Keratinocyte (primary cell): Measurements from ENCODE around the gene MC1R. TPM values are rescaled to one million over a fixed set of nuclear protein-coding genes. Genes with fewer than 3 reads are reported as not detected.

Experiments
- DNase-seq: peaks from one replicate; pipeline ENCODE4 v3.0.0-alpha.2; 2011; ENCODE audit warnings: low read depth, missing footprints, low spot score
- FAIRE-seq: peaks from 2 replicates; lab custom pipeline; 2011; peaks lifted over from hg19 to GRCh38; lab: Jason Lieb, UNC
- H2AFZ ChIP-seq: 2 replicates; pipeline ENCODE4 v1.6.0; 2012; ENCODE audit warnings: low read length, control low read depth, inconsistent platforms; ENCODE audit not compliant: control insufficient read depth
- H3K27ac ChIP-seq: 2 replicates; pipeline ENCODE4 v1.5.1; 2011; ENCODE audit warnings: low read length; ENCODE audit not compliant: control insufficient read depth, insufficient read depth
- H3K27me3 ChIP-seq: 3 replicates; pipeline ENCODE4 v1.6.0; 2011; ENCODE audit warnings: low read length; ENCODE audit not compliant: control insufficient read depth, insufficient read depth; ENCODE audit errors: extremely low read depth
- H3K36me3 ChIP-seq, 2 experiments: 2 replicates in 1 of 2; 3 replicates in 1 of 2; pipeline ENCODE4 v1.5.1; 2011; ENCODE audit warnings: low read length in 2 of 2, mild to moderate bottlenecking in 1 of 2; ENCODE audit not compliant: control insufficient read depth in 2 of 2, insufficient read depth in 2 of 2; ENCODE audit errors: extremely low read depth in 1 of 2
- H3K4me1 ChIP-seq: 3 replicates; pipeline ENCODE4 v1.5.1; 2011; ENCODE audit warnings: low read length; ENCODE audit not compliant: control insufficient read depth, insufficient read depth; ENCODE audit errors: extremely low read depth
- H3K4me2 ChIP-seq: 3 replicates; pipeline ENCODE4 v1.6.0; 2011; ENCODE audit warnings: low read depth, low read length; ENCODE audit not compliant: control insufficient read depth, insufficient read depth; ENCODE audit errors: extremely low read depth
- H3K4me3 ChIP-seq, 3 experiments: fragments of 200-600 bp in 1 of 3; sonication (generic) in 1 of 3; 2 replicates in 2 of 3; 3 replicates in 1 of 3; pipeline ENCODE4 v1.5.1; 2011 to 2016; ENCODE audit warnings: low read length in 3 of 3, mild to moderate bottlenecking in 3 of 3, control low read depth in 2 of 3, inconsistent platforms in 1 of 3, low read depth in 1 of 3, mixed read lengths in 1 of 3, mixed run types in 1 of 3, moderate library complexity in 1 of 3; ENCODE audit not compliant: control insufficient read depth in 2 of 3, insufficient read depth in 2 of 3; ENCODE audit errors: extremely low read depth in 1 of 3
- H3K79me2 ChIP-seq: 2 replicates; pipeline ENCODE4 v1.6.0; 2012; ENCODE audit warnings: low read length; ENCODE audit not compliant: control insufficient read depth, insufficient read depth
- H3K9ac ChIP-seq: 3 replicates; pipeline ENCODE4 v1.6.0; 2011; ENCODE audit warnings: low read length; ENCODE audit not compliant: control insufficient read depth, insufficient read depth; ENCODE audit errors: extremely low read depth
- H3K9me1 ChIP-seq: 3 replicates; pipeline ENCODE4 v1.6.0; 2011; ENCODE audit warnings: low read length; ENCODE audit not compliant: control insufficient read depth, insufficient read depth; ENCODE audit errors: extremely low read depth
- H3K9me3 ChIP-seq: 2 replicates; pipeline ENCODE4 v1.5.1; 2012; ENCODE audit warnings: low read depth, low read length; ENCODE audit not compliant: control insufficient read depth
- H4K20me1 ChIP-seq: 3 replicates; pipeline ENCODE4 v1.6.0; 2011; ENCODE audit warnings: low read length; ENCODE audit not compliant: control insufficient read depth, insufficient read depth; ENCODE audit errors: extremely low read depth
- EZH2 ChIP-seq: IDR thresholded peaks from one replicate; pipeline ENCODE4 v1.6.1; 2012; ENCODE audit warnings: inconsistent platforms, mild to moderate bottlenecking, low read length, moderate library complexity
- dilution Hi-C: fragments of 300-500 bp; cut with MboI; formaldehyde crosslinking; loops from one replicate; pipeline ENCODE4 v1.7.0; 2020; ENCODE audit warnings: low sequenced_read_pairs; ENCODE audit not compliant: extremely low pct_ligation_motif_present
- polyA plus RNA-seq, 5 experiments: library from polyadenylated mRNA; depleted of rRNA in 3 of 5; stranded (reverse) in 3 of 5; stranded (forward) in 1 of 5; unstranded in 1 of 5; fragments of >200 nt; gene quantifications; 1 replicate in 1 of 5; 2 replicates in 3 of 5; 3 replicates in 1 of 5; pipeline versions ENCODE4 v1.2.1 to v1.2.3, GENCODE V29; 2011 to 2012; ENCODE audit warnings: missing spikeins in 2 of 5, low read depth in 1 of 5, low replicate concordance in 1 of 5
- TF ChIP-seq, protein P1 (sequence below), 3 experiments: IDR thresholded peaks in 1 of 3; conservative IDR thresholded peaks in 1 of 3; optimal IDR thresholded peaks in 1 of 3; 2 replicates in 2 of 3; 3 replicates in 1 of 3; pipeline versions ENCODE3 to v1.5.1; 2011; ENCODE audit warnings: low read length in 3 of 3, mild to moderate bottlenecking in 3 of 3, moderate library complexity in 2 of 3, control low read depth in 1 of 3, inconsistent platforms in 1 of 3; ENCODE audit not compliant: insufficient read depth in 2 of 3; ENCODE audit errors: extremely low read depth in 1 of 3

MC1R gene
- polyA plus RNA-seq, 1 donor (not counting 4 experiments of a cell fraction or from before 2014, with no cell fraction given): 1.1 TPM

DNA sequence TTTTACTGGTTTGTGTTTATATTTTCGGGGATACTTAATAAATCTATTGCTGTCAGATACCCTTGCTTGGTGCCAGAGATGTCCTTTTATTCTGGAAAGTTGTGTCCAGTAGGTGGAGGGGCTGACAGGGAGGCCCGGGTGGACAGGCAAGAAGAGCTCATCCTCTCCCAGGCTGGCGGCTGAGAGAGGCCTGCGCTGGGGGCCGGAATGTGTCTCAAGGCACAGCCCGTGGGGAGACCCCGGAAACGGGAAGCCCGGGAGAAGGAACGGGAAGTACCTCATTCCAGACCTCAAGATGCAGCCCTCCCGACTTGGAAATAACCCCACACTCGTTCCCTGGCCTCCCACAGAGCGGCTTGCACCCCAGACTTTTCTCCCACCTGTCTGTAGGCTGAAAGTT lies 17.4 kb downstream of the MC1R start:
- FAIRE-seq: no peak

DNA sequence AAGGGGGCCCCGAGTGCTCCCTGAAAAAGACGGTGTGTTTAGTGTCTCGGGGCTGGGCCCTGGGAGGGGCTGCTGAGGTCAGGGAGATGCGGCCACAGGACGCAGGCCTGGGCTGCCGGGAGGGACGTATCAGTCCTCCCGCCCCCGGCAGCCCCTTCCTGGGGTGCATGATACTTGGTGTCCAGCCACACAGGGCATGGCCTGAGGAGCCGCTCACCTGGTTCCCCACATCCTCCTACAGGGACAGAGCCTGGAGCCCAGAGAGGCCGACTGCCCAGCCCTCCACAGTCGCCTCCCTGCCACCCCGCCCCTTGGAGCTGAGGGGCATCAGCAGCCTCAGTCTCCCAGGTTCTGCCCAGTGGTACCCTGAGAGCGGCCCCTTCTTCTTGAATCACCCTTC lies 17.8 kb downstream of the MC1R start:
- FAIRE-seq: no peak
- dilution Hi-C loops: no loop called here
- H3K9me1 ChIP-seq: no peaks in the 10 kb centered on the region

More for the DNA sequence above, 17.4 kb downstream of the MC1R start:
- DNase-seq: no peak
- TF ChIP-seq, protein P1, sequence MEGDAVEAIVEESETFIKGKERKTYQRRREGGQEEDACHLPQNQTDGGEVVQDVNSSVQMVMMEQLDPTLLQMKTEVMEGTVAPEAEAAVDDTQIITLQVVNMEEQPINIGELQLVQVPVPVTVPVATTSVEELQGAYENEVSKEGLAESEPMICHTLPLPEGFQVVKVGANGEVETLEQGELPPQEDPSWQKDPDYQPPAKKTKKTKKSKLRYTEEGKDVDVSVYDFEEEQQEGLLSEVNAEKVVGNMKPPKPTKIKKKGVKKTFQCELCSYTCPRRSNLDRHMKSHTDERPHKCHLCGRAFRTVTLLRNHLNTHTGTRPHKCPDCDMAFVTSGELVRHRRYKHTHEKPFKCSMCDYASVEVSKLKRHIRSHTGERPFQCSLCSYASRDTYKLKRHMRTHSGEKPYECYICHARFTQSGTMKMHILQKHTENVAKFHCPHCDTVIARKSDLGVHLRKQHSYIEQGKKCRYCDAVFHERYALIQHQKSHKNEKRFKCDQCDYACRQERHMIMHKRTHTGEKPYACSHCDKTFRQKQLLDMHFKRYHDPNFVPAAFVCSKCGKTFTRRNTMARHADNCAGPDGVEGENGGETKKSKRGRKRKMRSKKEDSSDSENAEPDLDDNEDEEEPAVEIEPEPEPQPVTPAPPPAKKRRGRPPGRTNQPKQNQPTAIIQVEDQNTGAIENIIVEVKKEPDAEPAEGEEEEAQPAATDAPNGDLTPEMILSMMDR (optimal IDR thresholded peaks at IDR 0.05 in 1 of 3, IDR thresholded peaks at IDR 0.05 in 1 of 3, conservative IDR thresholded peaks at IDR 0.05 in 1 of 3; ENCODE audit: extremely low read depth in 1 of 3, insufficient read depth in 2 of 3, low read length in 3 of 3): no peak
- no peak for TF ChIP-seq EZH2
- Histone ChIP-seq H3K27ac (no peak overlapping the region), H2AFZ (no peak overlapping the region), H4K20me1 (no peaks in the 10 kb centered on the region), H3K4me3 (no peak overlapping the region), H3K9me1 (no peaks in the 10 kb centered on the region), H3K9me3 (no peaks in the 10 kb centered on the region), H3K27me3 (peaks cover 6% of the 10 kb centered on the region), H3K4me1 (no peaks in the 10 kb centered on the region), H3K79me2 (no peaks in the 10 kb centered on the region), H3K9ac (no peak overlapping the region), H3K36me3 (peaks cover 9 to 12% of the 10 kb centered on the region in 2 experiments), H3K4me2 (no peak overlapping the region)
- dilution Hi-C loops: no loop called here

More for the DNA sequence above, 17.8 kb downstream of the MC1R start:
- H3K27me3 ChIP-seq: peaks cover 6% of the 10 kb centered on the region
- H4K20me1 ChIP-seq: no peaks in the 10 kb centered on the region
- no peak overlapping the region for H3K27ac ChIP-seq
- H3K4me3 ChIP-seq: no peak overlapping the region
- H3K9ac ChIP-seq: no peak overlapping the region
- H3K9me3 ChIP-seq: no peaks in the 10 kb centered on the region
- DNase-seq: no peak
- peaks cover 9 to 12% of the 10 kb centered on the region in 2 experiments for H3K36me3 ChIP-seq
- no peak overlapping the region for H3K4me2 ChIP-seq
- no peaks in the 10 kb centered on the region for H3K4me1 ChIP-seq
- TF ChIP-seq EZH2: no peak
- TF ChIP-seq, protein P1 (optimal IDR thresholded peaks at IDR 0.05 in 1 of 3, IDR thresholded peaks at IDR 0.05 in 1 of 3, conservative IDR thresholded peaks at IDR 0.05 in 1 of 3; ENCODE audit: extremely low read depth in 1 of 3, insufficient read depth in 2 of 3, low read length in 3 of 3): no peak
- no peak overlapping the region for H2AFZ ChIP-seq
- no peaks in the 10 kb centered on the region for H3K79me2 ChIP-seq
